Measurements from ENCODE around the gene TMEM259. TPM values are rescaled to one million over a fixed set of nuclear protein-coding genes. Genes with fewer than 3 reads are reported as not detected.
A peak's percentile ranks its signal among the peaks of the same experiment; 100 is the strongest.

TMEM259 gene
- total RNA-seq, 2 experiments from 2014 or later, result 231 to 235 TPM

DNA sequence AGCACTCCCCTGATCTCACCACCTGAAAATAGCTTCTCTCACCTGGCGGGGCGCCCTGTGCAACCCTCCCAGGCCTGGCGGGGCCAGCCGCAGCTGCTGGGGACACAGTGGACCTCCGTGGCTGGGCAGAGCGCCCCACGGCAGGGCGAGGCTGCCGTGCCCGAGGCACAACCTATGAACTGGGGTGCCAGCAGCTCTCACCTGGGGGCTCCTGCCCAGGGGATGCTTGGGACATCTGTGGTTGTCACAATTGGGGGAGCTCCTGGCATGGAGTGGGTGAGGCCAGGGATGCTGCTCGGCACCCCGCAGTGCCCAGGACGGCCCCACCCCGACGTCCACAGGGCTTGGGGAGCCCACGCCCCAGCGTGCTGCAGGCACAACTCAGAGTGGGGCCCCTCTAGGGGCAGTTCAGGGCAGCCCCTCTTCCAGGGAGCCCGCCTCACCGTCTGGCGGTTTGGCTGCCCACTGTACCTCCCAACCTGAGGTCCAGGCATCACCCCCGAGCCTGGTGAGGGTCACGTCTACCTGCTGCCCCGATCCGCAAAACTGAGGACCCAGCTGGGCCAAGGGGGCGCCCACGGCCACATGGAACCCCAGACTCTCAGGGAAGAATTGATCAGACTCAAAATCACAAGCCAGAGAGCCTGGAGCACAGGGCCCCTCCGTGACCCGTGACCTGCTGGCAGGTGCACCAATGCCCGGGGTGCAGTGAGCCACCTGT lies 5.7 kb downstream of the TMEM259 start:
- Mint-ChIP-seq H3K4me3 (no peak overlapping the region), H3K27ac (no peak overlapping the region)
- ATAC-seq (ENCODE audit: low read depth), result no peak

GRCh38 chr19:1014161-1015060 lies 6.5 kb downstream of the TMEM259 start:
- DNase-seq (no peak), ATAC-seq (ENCODE audit: low read depth) (no peak)
- no peaks in the 10 kb centered on the region for H3K27me3 Mint-ChIP-seq
- H3K4me1 Mint-ChIP-seq, result peaks cover 11% of the 10 kb centered on the region
- no peaks in the 10 kb centered on the region for H3K9me3 Mint-ChIP-seq
- H3K36me3 Mint-ChIP-seq, result peaks cover 3% of the 10 kb centered on the region
- no peak overlapping the region for H3K27ac Mint-ChIP-seq
- no peak overlapping the region for H3K4me3 Mint-ChIP-seq
- POLR2A ChIA-PET, result no interaction called here

More for the DNA sequence above, 5.7 kb downstream of the TMEM259 start:
- POLR2A ChIA-PET, result interaction anchor here (0.6 kb wide), 1 partner anchor 70 kb away, joined by 3 read pairs; no protein-coding TSS in a partner anchor
- Mint-ChIP-seq H3K4me1 (peaks cover 11% of the 10 kb centered on the region), H3K36me3 (peaks cover 4% of the 10 kb centered on the region), H3K9me3 (no peaks in the 10 kb centered on the region), H3K27me3 (no peaks in the 10 kb centered on the region)
- no peak for DNase-seq

DNA sequence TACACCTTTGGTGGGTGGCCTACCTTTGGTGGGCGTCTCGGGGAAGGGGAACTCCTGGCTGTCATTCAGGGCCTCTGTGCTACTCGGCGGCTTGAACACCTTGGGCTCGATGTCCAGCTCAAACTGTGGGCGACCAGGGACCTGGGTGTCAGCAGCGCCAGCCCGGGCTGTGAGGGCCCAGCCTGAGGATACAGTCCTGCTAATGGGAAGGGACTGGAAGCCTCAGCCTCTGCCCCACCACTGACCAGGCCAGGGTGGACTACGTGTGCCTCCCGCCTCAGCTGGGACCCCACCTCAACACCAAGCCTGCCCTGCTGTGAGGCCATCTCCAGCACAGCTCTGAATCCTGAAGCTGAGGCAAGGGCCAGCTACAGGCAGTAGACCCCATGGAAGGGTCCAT lies 7.7 kb downstream of the TMEM259 start:
- H3K36me3 Mint-ChIP-seq, result peaks cover 3% of the 10 kb centered on the region
- no peak overlapping the region for H3K27ac Mint-ChIP-seq
- H3K4me1 Mint-ChIP-seq, result peaks cover 9% of the 10 kb centered on the region
- ATAC-seq (ENCODE audit: low read depth) (no peak), DNase-seq (no peak)
- POLR2A ChIA-PET, result no interaction called here
- H3K4me3 Mint-ChIP-seq, result no peak overlapping the region
- H3K9me3 Mint-ChIP-seq, result no peaks in the 10 kb centered on the region
- H3K27me3 Mint-ChIP-seq, result no peaks in the 10 kb centered on the region

DNA sequence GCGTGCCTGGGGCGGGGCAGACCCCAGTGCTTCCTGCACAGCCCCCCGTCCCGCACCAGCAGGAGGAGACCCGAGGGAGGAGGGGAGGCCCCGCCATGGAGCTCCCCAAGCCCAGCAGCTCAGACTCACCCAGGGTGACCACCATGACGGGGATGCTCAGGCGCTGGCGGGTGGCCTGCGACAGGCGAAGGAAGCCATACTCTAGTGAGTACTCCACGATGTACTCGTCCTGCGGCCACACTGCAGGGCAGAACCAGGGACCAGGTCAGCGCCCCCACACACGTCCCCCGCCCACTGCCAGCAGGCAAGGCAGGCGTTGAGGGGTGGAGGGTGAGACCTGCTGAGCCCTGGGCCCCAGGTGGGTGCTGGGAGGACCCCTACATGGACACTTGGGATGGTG lies 8.6 kb downstream of the TMEM259 start:
- ATAC-seq (ENCODE audit: low read depth) (no peak), DNase-seq (no peak)
- no peaks in the 10 kb centered on the region for H3K27me3 Mint-ChIP-seq
- H3K9me3 Mint-ChIP-seq, result no peaks in the 10 kb centered on the region
- no peak overlapping the region for H3K27ac Mint-ChIP-seq
- peaks cover 2% of the 10 kb centered on the region for H3K4me1 Mint-ChIP-seq
- peaks cover 3% of the 10 kb centered on the region for H3K36me3 Mint-ChIP-seq
- H3K4me3 Mint-ChIP-seq, result no peak overlapping the region
- POLR2A ChIA-PET, result no interaction called here

- Mint-ChIP-seq H3K27ac (no peak overlapping the region), H3K4me1 (peaks cover 3% of the 10 kb centered on the region), H3K4me3 (no peak overlapping the region), H3K9me3 (no peaks in the 10 kb centered on the region), H3K27me3 (no peaks in the 10 kb centered on the region), H3K36me3 (peaks cover 3% of the 10 kb centered on the region)
- DNase-seq, result no peak
- POLR2A ChIA-PET, result no interaction called here
- no peak for ATAC-seq (ENCODE audit: low read depth)
Measured at GRCh38 chr19:1011831-1012333, 9.0 kb downstream of the TMEM259 start.

- Mint-ChIP-seq H3K27ac (no peak overlapping the region), H3K4me1 (peaks cover 2% of the 10 kb centered on the region), H3K4me3 (no peak overlapping the region), H3K36me3 (peaks cover 3% of the 10 kb centered on the region), H3K27me3 (no peaks in the 10 kb centered on the region), H3K9me3 (no peaks in the 10 kb centered on the region)
- ATAC-seq (ENCODE audit: low read depth) (no peak), DNase-seq (no peak)
- POLR2A ChIA-PET, result no interaction called here
Measured at GRCh38 chr19:1010586-1011510, 10.1 kb downstream of the TMEM259 start.

DNA sequence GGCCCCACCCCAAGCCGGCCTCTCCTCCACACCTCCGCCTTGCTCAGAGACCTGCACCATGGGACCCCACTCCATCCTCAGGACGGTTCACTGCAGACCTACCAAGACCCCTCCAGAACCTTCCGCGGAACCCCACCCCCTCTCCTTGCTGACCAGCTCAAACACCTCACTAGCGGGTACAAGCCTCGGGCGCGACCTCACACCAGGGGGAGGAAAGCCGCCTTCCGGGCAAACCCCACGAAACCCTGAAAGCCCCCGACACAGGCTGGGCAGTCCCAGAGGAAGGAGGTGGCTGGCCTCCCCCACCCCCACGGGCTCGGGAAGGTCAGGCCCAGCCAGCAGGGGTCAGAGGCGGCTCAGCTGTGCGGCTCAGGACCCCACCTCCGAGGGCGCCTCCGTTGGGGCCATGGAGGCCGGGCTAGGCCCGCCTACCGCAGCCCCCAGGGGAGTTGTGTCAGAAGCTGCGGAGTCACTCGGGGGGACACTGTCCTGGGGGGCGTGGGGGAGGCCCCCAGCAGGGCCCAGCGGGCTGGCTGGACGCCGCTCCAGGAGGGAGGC lies 10.9 kb downstream of the TMEM259 start:
- ATAC-seq (ENCODE audit: low read depth), result no peak
- POLR2A ChIA-PET, result no interaction called here

DNA sequence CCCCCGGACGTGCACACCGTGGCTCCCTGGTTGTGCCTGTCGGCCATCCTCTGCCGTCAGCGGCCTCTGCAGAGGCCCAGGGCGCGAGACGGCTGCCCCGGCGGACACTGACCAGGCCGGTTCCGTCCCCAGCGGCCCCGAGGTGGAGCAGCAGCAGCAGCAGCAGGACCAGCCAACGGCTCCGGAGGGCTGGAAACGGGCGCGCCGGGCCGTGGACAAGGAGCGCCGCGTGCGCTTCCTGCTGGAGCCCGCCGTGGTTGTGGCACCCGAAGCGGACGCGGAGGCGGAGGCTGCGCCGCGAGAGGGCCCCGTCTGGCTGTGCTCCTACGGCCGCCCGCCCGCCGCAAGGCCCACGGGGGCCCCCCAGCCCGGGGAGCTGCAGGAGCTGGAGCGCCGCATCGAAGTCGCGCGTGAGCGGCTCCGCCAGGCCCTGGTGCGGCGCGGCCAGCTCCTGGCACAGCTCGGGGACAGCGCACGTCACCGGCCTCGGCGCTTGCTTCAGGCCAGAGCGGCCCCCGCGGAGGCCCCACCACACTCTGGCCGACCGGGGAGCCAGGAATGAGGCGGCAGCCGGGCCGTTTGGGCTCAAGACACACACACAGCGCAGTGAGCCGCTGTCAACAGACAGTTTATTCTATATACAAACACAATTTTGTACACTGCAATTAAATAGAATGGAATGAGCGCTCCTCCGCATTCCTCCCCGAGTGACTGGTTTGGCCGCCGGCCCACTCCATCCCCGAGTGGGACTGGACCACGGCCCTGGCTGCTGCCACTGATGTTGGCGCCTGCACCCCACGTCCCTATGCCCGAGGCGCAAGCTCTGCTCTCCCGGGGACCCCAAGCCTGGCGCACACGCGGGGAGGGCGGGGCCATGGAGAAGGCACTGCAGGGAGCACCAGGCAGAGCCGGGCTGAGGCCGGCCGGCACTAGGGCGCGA lies 11.6 kb downstream of the TMEM259 start:
- Mint-ChIP-seq H3K9me3 (no peaks in the 10 kb centered on the region), H3K27me3 (no peaks in the 10 kb centered on the region), H3K36me3 (peaks cover 3% of the 10 kb centered on the region), H3K27ac (no peak overlapping the region), H3K4me1 (peaks cover 2% of the 10 kb centered on the region), H3K4me3 (no peak overlapping the region)
- DNase-seq, result no peak
- POLR2A ChIA-PET, result no interaction called here
- no peak for ATAC-seq (ENCODE audit: low read depth)

More for the DNA sequence above, 10.9 kb downstream of the TMEM259 start:
- no peak for DNase-seq
- peaks cover 2% of the 10 kb centered on the region for H3K4me1 Mint-ChIP-seq
- peaks cover 3% of the 10 kb centered on the region for H3K36me3 Mint-ChIP-seq
- H3K9me3 Mint-ChIP-seq, result no peaks in the 10 kb centered on the region
- H3K4me3 Mint-ChIP-seq, result no peak overlapping the region
- H3K27ac Mint-ChIP-seq, result no peak overlapping the region
- no peaks in the 10 kb centered on the region for H3K27me3 Mint-ChIP-seq

DNA sequence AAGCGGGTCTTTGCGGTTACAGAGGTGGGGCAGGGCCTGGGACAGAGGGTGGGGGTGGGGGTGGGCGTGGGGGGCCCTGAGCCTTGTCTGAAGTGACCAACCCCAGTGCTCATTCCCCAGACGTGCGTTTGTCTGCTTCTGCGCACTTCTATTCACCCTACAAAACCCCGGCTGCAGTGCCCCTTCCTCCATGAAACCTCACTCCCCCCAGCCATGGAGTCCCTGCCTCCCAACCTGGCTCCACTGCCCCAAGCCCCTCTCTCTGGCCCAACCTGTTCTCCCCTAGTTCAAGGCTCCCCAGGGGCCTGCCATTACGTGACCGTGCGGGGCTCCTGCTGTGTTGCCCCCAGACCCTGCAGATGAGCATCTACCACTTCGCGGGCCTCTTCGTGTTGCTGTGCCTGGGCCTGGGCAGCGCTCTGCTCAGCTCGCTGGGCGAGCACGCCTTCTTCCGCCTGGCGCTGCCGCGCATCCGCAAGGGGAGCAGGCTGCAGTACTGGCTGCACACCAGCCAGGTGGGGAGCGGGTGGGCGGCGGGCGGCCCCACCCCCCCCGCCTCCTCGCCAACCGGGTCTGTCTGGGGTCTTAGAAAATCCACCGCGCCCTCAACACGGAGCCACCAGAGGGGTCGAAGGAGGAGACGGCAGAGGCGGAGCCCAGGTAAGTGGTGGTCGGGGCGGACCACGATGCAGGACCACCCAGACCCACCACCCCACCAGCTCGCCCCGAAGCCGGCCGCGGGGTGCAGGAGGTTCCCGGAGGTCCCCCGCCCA lies 12.5 kb downstream of the TMEM259 start:
- POLR2A ChIA-PET, result no interaction called here
- no peak overlapping the region for H3K4me3 Mint-ChIP-seq

DNA sequence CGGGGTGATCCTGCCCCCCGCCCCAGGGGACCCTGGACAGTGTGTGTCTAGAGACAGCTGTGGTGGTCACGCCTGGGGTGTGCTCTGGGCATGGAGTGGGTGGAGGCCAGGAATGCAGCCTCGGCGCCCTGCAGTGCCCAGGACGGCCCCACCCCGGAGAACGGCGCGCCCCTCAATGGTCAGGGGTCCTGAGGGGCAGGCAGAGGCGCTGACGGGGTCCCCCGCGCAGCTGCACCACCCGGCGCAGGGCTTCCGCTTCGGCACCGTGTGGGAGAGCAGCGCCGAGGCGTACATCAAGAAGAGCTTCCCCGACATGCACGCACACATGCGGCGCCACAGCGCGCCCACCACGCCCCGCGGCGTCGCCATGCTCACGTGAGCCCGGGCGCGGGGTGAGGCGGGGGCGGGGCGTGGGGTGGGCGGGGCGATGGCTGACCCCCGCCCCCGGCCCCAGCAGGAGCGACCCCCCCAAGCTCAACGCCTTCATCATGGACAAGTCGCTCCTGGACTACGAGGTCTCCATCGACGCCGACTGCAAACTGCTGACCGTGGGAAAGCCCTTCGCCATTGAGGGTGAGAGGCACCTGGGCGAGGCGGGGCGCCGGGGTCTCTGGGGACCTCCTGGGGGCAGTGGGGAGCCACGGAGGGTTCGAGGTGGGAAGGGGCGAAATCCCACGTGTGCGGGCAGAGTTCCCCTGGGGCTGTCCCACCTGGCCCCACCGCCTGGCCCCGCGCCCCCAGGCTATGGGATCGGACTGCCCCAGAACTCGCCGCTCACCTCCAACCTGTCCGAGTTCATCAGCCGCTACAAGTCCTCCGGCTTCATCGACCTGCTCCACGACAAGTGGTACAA lies 13.3 kb downstream of the TMEM259 start:
- POLR2A ChIA-PET, result no interaction called here
- H3K27ac Mint-ChIP-seq, result no peak overlapping the region
- no peak overlapping the region for H3K4me3 Mint-ChIP-seq
- H3K9me3 Mint-ChIP-seq, result no peaks in the 10 kb centered on the region
- ATAC-seq (ENCODE audit: low read depth), result no peak
- peaks cover 2% of the 10 kb centered on the region for H3K4me1 Mint-ChIP-seq
- peaks cover 1% of the 10 kb centered on the region for H3K27me3 Mint-ChIP-seq
- DNase-seq, result no peak
- peaks cover 3% of the 10 kb centered on the region for H3K36me3 Mint-ChIP-seq

More for the DNA sequence above, 12.5 kb downstream of the TMEM259 start:
- Mint-ChIP-seq H3K27ac (peak overlapping the region; percentile 42), H3K27me3 (no peaks in the 10 kb centered on the region), H3K36me3 (peaks cover 3% of the 10 kb centered on the region), H3K4me1 (peaks cover 2% of the 10 kb centered on the region), H3K9me3 (no peaks in the 10 kb centered on the region)
- ATAC-seq (ENCODE audit: low read depth), result peak; percentile 4
- DNase-seq, result no peak

Measured in activated naive CD8-positive, alpha-beta T cell treated with anti-CD3 and anti-CD28 coated beads, Interleukin-2, amount 10 ng/mL, durations not matched to agents 7 days and 5 days (primary cell).